Keratinocyte (primary cell): Measurements from ENCODE around the gene RHBDD1. TPM values are rescaled to one million over a fixed set of nuclear protein-coding genes. Genes with fewer than 3 reads are reported as not detected.

ENCODE experiments used
- DNase-seq: peaks from one replicate; pipeline ENCODE4 v3.0.0-alpha.2; 2011; ENCODE audit warnings: low read depth, missing footprints, low spot score
- FAIRE-seq: peaks from 2 replicates; lab custom pipeline; 2011; peaks lifted over from hg19 to GRCh38; lab: Jason Lieb, UNC
- H2AFZ ChIP-seq: 2 replicates; pipeline ENCODE4 v1.6.0; 2012; ENCODE audit warnings: low read length, control low read depth, inconsistent platforms; ENCODE audit not compliant: control insufficient read depth
- H3K27ac ChIP-seq: 2 replicates; pipeline ENCODE4 v1.5.1; 2011; ENCODE audit warnings: low read length; ENCODE audit not compliant: control insufficient read depth, insufficient read depth
- H3K27me3 ChIP-seq: 3 replicates; pipeline ENCODE4 v1.6.0; 2011; ENCODE audit warnings: low read length; ENCODE audit not compliant: control insufficient read depth, insufficient read depth; ENCODE audit errors: extremely low read depth
- H3K36me3 ChIP-seq, 2 experiments: 2 replicates in 1 of 2; 3 replicates in 1 of 2; pipeline ENCODE4 v1.5.1; 2011; ENCODE audit warnings: low read length in 2 of 2, mild to moderate bottlenecking in 1 of 2; ENCODE audit not compliant: control insufficient read depth in 2 of 2, insufficient read depth in 2 of 2; ENCODE audit errors: extremely low read depth in 1 of 2
- H3K4me1 ChIP-seq: 3 replicates; pipeline ENCODE4 v1.5.1; 2011; ENCODE audit warnings: low read length; ENCODE audit not compliant: control insufficient read depth, insufficient read depth; ENCODE audit errors: extremely low read depth
- H3K4me2 ChIP-seq: 3 replicates; pipeline ENCODE4 v1.6.0; 2011; ENCODE audit warnings: low read depth, low read length; ENCODE audit not compliant: control insufficient read depth, insufficient read depth; ENCODE audit errors: extremely low read depth
- H3K4me3 ChIP-seq, 3 experiments: fragments of 200-600 bp in 1 of 3; sonication (generic) in 1 of 3; 2 replicates in 2 of 3; 3 replicates in 1 of 3; pipeline ENCODE4 v1.5.1; 2011 to 2016; ENCODE audit warnings: low read length in 3 of 3, mild to moderate bottlenecking in 3 of 3, control low read depth in 2 of 3, inconsistent platforms in 1 of 3, low read depth in 1 of 3, mixed read lengths in 1 of 3, mixed run types in 1 of 3, moderate library complexity in 1 of 3; ENCODE audit not compliant: control insufficient read depth in 2 of 3, insufficient read depth in 2 of 3; ENCODE audit errors: extremely low read depth in 1 of 3
- H3K79me2 ChIP-seq: 2 replicates; pipeline ENCODE4 v1.6.0; 2012; ENCODE audit warnings: low read length; ENCODE audit not compliant: control insufficient read depth, insufficient read depth
- H3K9ac ChIP-seq: 3 replicates; pipeline ENCODE4 v1.6.0; 2011; ENCODE audit warnings: low read length; ENCODE audit not compliant: control insufficient read depth, insufficient read depth; ENCODE audit errors: extremely low read depth
- H3K9me1 ChIP-seq: 3 replicates; pipeline ENCODE4 v1.6.0; 2011; ENCODE audit warnings: low read length; ENCODE audit not compliant: control insufficient read depth, insufficient read depth; ENCODE audit errors: extremely low read depth
- H3K9me3 ChIP-seq: 2 replicates; pipeline ENCODE4 v1.5.1; 2012; ENCODE audit warnings: low read depth, low read length; ENCODE audit not compliant: control insufficient read depth
- H4K20me1 ChIP-seq: 3 replicates; pipeline ENCODE4 v1.6.0; 2011; ENCODE audit warnings: low read length; ENCODE audit not compliant: control insufficient read depth, insufficient read depth; ENCODE audit errors: extremely low read depth
- EZH2 ChIP-seq: IDR thresholded peaks from one replicate; pipeline ENCODE4 v1.6.1; 2012; ENCODE audit warnings: inconsistent platforms, mild to moderate bottlenecking, low read length, moderate library complexity
- dilution Hi-C: fragments of 300-500 bp; cut with MboI; formaldehyde crosslinking; loops from one replicate; pipeline ENCODE4 v1.7.0; 2020; ENCODE audit warnings: low sequenced_read_pairs; ENCODE audit not compliant: extremely low pct_ligation_motif_present
- polyA plus RNA-seq, 5 experiments: library from polyadenylated mRNA; depleted of rRNA in 3 of 5; stranded (reverse) in 3 of 5; stranded (forward) in 1 of 5; unstranded in 1 of 5; fragments of >200 nt; gene quantifications; 1 replicate in 1 of 5; 2 replicates in 3 of 5; 3 replicates in 1 of 5; pipeline versions ENCODE4 v1.2.1 to v1.2.3, GENCODE V29; 2011 to 2012; ENCODE audit warnings: missing spikeins in 2 of 5, low read depth in 1 of 5, low replicate concordance in 1 of 5
- TF ChIP-seq, protein P1 (sequence below), 3 experiments: IDR thresholded peaks in 1 of 3; conservative IDR thresholded peaks in 1 of 3; optimal IDR thresholded peaks in 1 of 3; 2 replicates in 2 of 3; 3 replicates in 1 of 3; pipeline versions ENCODE3 to v1.5.1; 2011; ENCODE audit warnings: low read length in 3 of 3, mild to moderate bottlenecking in 3 of 3, moderate library complexity in 2 of 3, control low read depth in 1 of 3, inconsistent platforms in 1 of 3; ENCODE audit not compliant: insufficient read depth in 2 of 3; ENCODE audit errors: extremely low read depth in 1 of 3

Gene RHBDD1
- polyA plus RNA-seq, 1 donor (not counting 4 experiments of a cell fraction or from before 2014, with no cell fraction given): 27.8 TPM

DNA sequence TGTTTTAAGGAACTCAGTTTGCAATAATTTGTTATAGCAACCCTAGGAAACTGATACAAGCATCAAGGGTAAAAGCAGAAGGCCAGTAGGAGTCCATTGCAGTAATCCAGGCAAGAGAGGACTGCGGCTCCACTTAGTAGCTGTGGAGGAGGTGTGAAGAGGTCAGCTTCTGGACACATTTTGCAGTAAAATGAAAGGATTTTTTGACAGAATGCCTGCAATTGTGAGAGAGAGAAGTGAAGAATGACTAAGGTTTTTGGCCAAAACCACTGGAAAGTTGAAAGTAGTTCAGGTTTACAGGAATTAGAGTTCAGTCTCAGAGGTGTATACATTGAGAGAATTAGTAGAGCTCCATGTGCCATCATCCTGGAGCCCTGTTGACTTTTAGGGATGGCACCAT is 129.5 kb downstream of the RHBDD1 start:
- Histone ChIP-seq H3K9me3 (no peaks in the 10 kb centered on the region), H3K9ac (no peak overlapping the region), H3K9me1 (no peaks in the 10 kb centered on the region), H3K4me1 (peaks cover 11% of the 10 kb centered on the region), H3K4me3 (no peak overlapping the region), H3K79me2 (no peaks in the 10 kb centered on the region), H3K27ac (no peak overlapping the region), H4K20me1 (no peaks in the 10 kb centered on the region), H2AFZ (no peak overlapping the region), H3K4me2 (no peak overlapping the region), H3K27me3 (no peaks in the 10 kb centered on the region), H3K36me3 (no peaks in the 10 kb centered on the region)
- TF ChIP-seq EZH2: no peak
- TF ChIP-seq, protein P1, sequence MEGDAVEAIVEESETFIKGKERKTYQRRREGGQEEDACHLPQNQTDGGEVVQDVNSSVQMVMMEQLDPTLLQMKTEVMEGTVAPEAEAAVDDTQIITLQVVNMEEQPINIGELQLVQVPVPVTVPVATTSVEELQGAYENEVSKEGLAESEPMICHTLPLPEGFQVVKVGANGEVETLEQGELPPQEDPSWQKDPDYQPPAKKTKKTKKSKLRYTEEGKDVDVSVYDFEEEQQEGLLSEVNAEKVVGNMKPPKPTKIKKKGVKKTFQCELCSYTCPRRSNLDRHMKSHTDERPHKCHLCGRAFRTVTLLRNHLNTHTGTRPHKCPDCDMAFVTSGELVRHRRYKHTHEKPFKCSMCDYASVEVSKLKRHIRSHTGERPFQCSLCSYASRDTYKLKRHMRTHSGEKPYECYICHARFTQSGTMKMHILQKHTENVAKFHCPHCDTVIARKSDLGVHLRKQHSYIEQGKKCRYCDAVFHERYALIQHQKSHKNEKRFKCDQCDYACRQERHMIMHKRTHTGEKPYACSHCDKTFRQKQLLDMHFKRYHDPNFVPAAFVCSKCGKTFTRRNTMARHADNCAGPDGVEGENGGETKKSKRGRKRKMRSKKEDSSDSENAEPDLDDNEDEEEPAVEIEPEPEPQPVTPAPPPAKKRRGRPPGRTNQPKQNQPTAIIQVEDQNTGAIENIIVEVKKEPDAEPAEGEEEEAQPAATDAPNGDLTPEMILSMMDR (optimal IDR thresholded peaks at IDR 0.05 in 1 of 3, IDR thresholded peaks at IDR 0.05 in 1 of 3, conservative IDR thresholded peaks at IDR 0.05 in 1 of 3; ENCODE audit: extremely low read depth in 1 of 3, insufficient read depth in 2 of 3, low read length in 3 of 3): no peak
- DNase-seq: no peak
- dilution Hi-C loops: no loop called here
- FAIRE-seq: peak; percentile 26

DNA sequence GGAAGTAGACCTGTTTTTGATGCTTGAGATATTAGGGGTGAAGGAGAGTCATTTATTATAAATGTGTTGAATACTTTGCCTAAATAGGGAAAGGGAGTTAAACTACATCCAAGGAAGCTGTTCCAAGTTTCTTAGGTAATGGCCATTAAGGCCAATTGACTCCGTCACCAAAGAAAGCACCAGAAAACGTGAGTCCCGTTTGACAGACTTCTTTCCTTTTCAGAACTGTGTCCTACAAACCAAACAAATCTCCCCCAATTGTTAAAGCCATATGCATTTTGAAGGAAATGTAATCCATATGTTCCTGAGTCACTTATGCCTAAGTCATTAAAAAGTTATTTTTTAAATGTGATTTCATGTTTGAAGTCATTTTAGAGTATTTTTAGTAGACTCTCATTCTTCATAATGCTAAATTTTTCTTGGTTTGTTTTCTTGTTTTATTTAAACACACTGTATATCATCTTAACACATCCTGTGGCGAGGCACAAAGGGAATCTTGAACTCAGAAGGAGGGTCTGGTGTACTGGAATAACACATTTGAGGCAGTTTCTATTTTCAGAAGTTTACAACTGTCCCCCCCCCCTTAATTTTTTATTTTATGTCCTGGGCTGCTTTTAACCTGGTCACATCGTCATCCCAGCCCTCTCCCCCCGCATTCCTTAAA is 133.7 kb downstream of the RHBDD1 start:
- no peak overlapping the region for H3K27ac ChIP-seq
- H3K79me2 ChIP-seq: no peaks in the 10 kb centered on the region
- no peaks in the 10 kb centered on the region for H4K20me1 ChIP-seq
- H3K4me1 ChIP-seq: no peaks in the 10 kb centered on the region
- H3K36me3 ChIP-seq: no peaks in the 10 kb centered on the region
- H3K9me1 ChIP-seq: no peaks in the 10 kb centered on the region
- no peak overlapping the region for H2AFZ ChIP-seq
- dilution Hi-C loops: no loop called here
- DNase-seq (no peak), FAIRE-seq (no peak)
- no peak for TF ChIP-seq EZH2
- TF ChIP-seq, protein P1 (optimal IDR thresholded peaks at IDR 0.05 in 1 of 3, IDR thresholded peaks at IDR 0.05 in 1 of 3, conservative IDR thresholded peaks at IDR 0.05 in 1 of 3; ENCODE audit: extremely low read depth in 1 of 3, insufficient read depth in 2 of 3, low read length in 3 of 3): no peak
- H3K9me3 ChIP-seq: no peaks in the 10 kb centered on the region
- no peaks in the 10 kb centered on the region for H3K27me3 ChIP-seq
- no peak overlapping the region for H3K4me3 ChIP-seq
- no peak overlapping the region for H3K4me2 ChIP-seq
- no peak overlapping the region for H3K9ac ChIP-seq
